Heart left ventricle (tissue), 16 donors: ENCODE results near the gene PRRG3. TPM values are rescaled to one million over a fixed set of nuclear protein-coding genes. Genes with fewer than 3 reads are reported as not detected.

Experiments used
- ATAC-seq, 4 donors: fragments of 200-7000 bp; cut with Tn5 transposase; one replicate each; pipeline ENCODE4 v1.9.1; 2020 to 2022; ENCODE audit warnings: moderate library complexity in 4 of 4, mild to moderate bottlenecking in 3 of 4, moderate number of reproducible peaks in 1 of 4
- DNase-seq, 5 donors: peaks; one replicate each; pipeline ENCODE4 v3.0.0-alpha.2; 2020
- H3K27ac ChIP-seq, 12 donors: fragments of 200-600 bp; sonication (generic) in 4 of 12; one replicate each; pipeline versions ENCODE4 v1.5.0 to v1.8.0; 2016 to 2022; ENCODE audit warnings: mild to moderate bottlenecking in 2 of 12
- H3K27me3 ChIP-seq, 9 donors: fragments of 200-600 bp; sonication (generic) in 2 of 9; one replicate each; pipeline versions ENCODE4 v1.5.1 to v1.8.0; 2016 to 2022; ENCODE audit warnings: mild to moderate bottlenecking in 3 of 9
- H3K36me3 ChIP-seq, 9 donors: fragments of 200-600 bp; sonication (generic) in 2 of 9; one replicate each; pipeline versions ENCODE4 v1.5.0 to v1.8.0; 2018 to 2022; ENCODE audit warnings: mild to moderate bottlenecking in 2 of 9
- H3K4me1 ChIP-seq, 12 donors: fragments of 200-600 bp; sonication (generic) in 4 of 12; one replicate each; pipeline versions ENCODE4 v1.5.0 to v1.8.0; 2016 to 2022; ENCODE audit warnings: mild to moderate bottlenecking in 3 of 12
- H3K4me3 ChIP-seq, 12 donors: fragments of 200-600 bp; sonication (generic) in 4 of 12; one replicate each; pipeline versions ENCODE4 v1.5.0 to v1.8.0; 2017 to 2022; ENCODE audit warnings: mild to moderate bottlenecking in 9 of 12, moderate library complexity in 4 of 12
- H3K9me3 ChIP-seq, 12 donors: fragments of 200-600 bp; sonication (generic) in 4 of 12; one replicate each; pipeline versions ENCODE4 v1.5.0 to v1.8.0; 2016 to 2022; ENCODE audit warnings: mild to moderate bottlenecking in 1 of 12
- CTCF ChIP-seq, 12 donors: fragments of 200-600 bp; sonication (generic) in 4 of 12; IDR thresholded peaks; one replicate each; pipeline versions ENCODE4 v1.5.0 to v1.8.0; 2018 to 2022; ENCODE audit warnings: antibody characterized with exemption in 12 of 12, mild to moderate bottlenecking in 5 of 12
- POLR2A ChIP-seq, 2 donors: fragments of 450-650 bp; IDR thresholded peaks; one replicate each; pipeline ENCODE4 v1.6.1; 2017; ENCODE audit warnings: antibody characterized with exemption in 2 of 2, mild to moderate bottlenecking in 2 of 2, moderate library complexity in 2 of 2
- WGBS, 4 donors: extraction: QIAGEN DNeasy Blood & Tissue Kit in 2 of 4; methylation state at CpG; one replicate each; pipeline versions ENCODE4 v1.1.5 to v1.1.7; 2013 to 2018; 5-methylcytosine and 5-hydroxymethylcytosine counted together
- intact Hi-C, 10 donors: fragments of 100-400 bp; cut with DNase I; formaldehyde crosslinking; loops; one replicate each; pipeline versions ENCODE4 v1.11.1 to v1.14.2; 2022
- polyA plus RNA-seq, 2 donors: library from polyadenylated mRNA; stranded (reverse); fragments of 200-250 nt; gene quantifications; one replicate each; pipeline ENCODE4 v1.2.3, GENCODE V29; 2013
- total RNA-seq, 9 donors: library from RNA; depleted of rRNA in 2 of 9; stranded (reverse); fragments of >200 nt in 2 of 9; fragmentation: NEBNext Ultra II Directional in 3 of 9; extraction: Animal tissue kit (Norgen Biotek cat#: 25700) in 3 of 9; gene quantifications; one replicate each; pipeline versions ENCODE4 v1.1.0 to v1.2.4, GENCODE V29; 2016 to 2023
- donor health status: ischemic (EF 13 %, LVEDD 7.1; RV severe dilation, severe dysfunction).
- donor health status: healthy with polysubstance abuse.
- donor health status: DM: no; HTN: yes; CAD: no.
- donor health status: DM: no; HTN: no; CAD: no.
- donor health status: ischemic (EF 25% LVEDD 6.9; RV normal size, moderate dysfunction).
- donor health status: ischemic (EF 25% LVEDD 5.7; RV mildly dilated, moderate dysfunction).
- donor health status: healthy.
- donor health status: DM: yes; HTN: yes; CAD: no.
- donor health status: ischemic (EF 35%, LVEDD 5.7; RV mildly dilated, moderate dysfunction).
- donor health status: nonischemic (EF 11% LVEDD 7.7; RV severe dilation, severe dysfunction).
- donor health status: DM: yes; HTN: yes; CAD: no.
- donor health status: PGD.
- donor health status: ischemic (EF 29% LVEDD 5.4; RV normal size, mild dysfunction).
- donor health status: nonischemic (EF 23%, LVEDD 6.1; RV moderate dilation, normal function).

PRRG3 gene
- total and polyA plus RNA-seq, 11 donors = 0.61 to 5.7 (median 1.9) TPM

DNA sequence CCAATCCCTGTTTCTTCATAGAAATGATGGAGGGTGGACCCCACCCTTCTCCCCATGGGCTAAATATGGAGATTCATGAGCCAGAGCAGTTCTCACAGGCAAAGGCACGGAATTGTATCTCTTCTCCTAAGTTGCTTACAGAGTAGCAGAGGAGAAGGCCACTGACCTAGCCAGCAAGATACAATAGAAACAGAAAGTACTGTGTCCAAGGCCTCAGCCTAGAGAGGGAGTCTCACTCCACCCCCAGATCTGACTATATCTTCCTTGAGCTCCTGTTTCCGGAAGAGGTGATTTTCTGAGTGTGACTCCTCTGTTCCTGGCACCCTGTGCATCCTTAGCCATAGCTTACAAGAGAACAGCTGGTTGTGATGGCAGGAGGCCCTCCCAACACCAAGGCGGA lies 20.5 kb downstream of the PRRG3 start, which contains the start of gene FATE1:
TSS of gene FATE1 (plus strand) at position 284 of the 400 bp plus-strand sequence. CDS start at position 369, 85 bp downstream.
- 49 to 65% (median 64%) methylated on average over 3 of the region's 3 CpGs for WGBS, 4 donors
- no peaks in the 10 kb centered on the region for H3K9me3 ChIP-seq
- DNase-seq (no peak), ATAC-seq (peak in 1 of 4 donors; percentile 39)
- no peak within 1 kb of the TSS for H3K4me3 ChIP-seq
- H3K27ac ChIP-seq = peak within 1 kb of the TSS in 3 of 12 donors; percentile 8 to 34 (median 29)
- H3K36me3 ChIP-seq = no peaks in the 10 kb centered on the region
- H3K27me3 ChIP-seq = peaks cover 0 to 4% (median 0%) of the 10 kb centered on the region in 9 donors
- H3K4me1 ChIP-seq = peaks cover 0 to 7% (median 0%) of the 10 kb centered on the region in 12 donors
- intact Hi-C loops = no loop called here
- TF ChIP-seq POLR2A (IDR thresholded peaks at IDR 0.05) = no peak
- no peak for TF ChIP-seq CTCF (IDR thresholded peaks at IDR 0.05)

GRCh38 chrX:151722241-151722846 lies 27.1 kb downstream of the PRRG3 start:
- peaks cover 0 to 2% (median 0%) of the 10 kb centered on the region in 9 donors for H3K27me3 ChIP-seq
- no peaks in the 10 kb centered on the region for H3K9me3 ChIP-seq
- H3K27ac ChIP-seq = peak overlapping the region in 6 of 12 donors; percentile 25 to 69 (median 52)
- ATAC-seq = peak in 3 of 4 donors; percentile 54 to 77 (median 55)
- no peaks in the 10 kb centered on the region for H3K36me3 ChIP-seq
- WGBS, 4 donors = 47 to 61% (median 56%) methylated on average over 20 to 24 of the region's 24 CpGs
- TF ChIP-seq CTCF (IDR thresholded peaks at IDR 0.05) (peak in 10 of 12 donors; percentile 23 to 47 (median 36)), POLR2A (IDR thresholded peaks at IDR 0.05) (no peak)
- intact Hi-C loops = loop anchor here in 3 of 10 donors (5.0 kb wide), 2 partner anchors 215 to 570 kb away; no protein-coding TSS in a partner anchor
- DNase-seq = peak in 3 of 5 donors; percentile 21 to 68 (median 46)
- H3K4me3 ChIP-seq = no peak overlapping the region
- H3K4me1 ChIP-seq = peaks cover 0 to 26% (median 2%) of the 10 kb centered on the region in 12 donors

GRCh38 chrX:151723156-151723760 lies 28.0 kb downstream of the PRRG3 start:
- peaks cover 0 to 2% (median 0%) of the 10 kb centered on the region in 9 donors for H3K27me3 ChIP-seq
- H3K9me3 ChIP-seq = no peaks in the 10 kb centered on the region
- DNase-seq (peak in 2 of 5 donors; percentile 35 to 36), ATAC-seq (peak in 3 of 4 donors; percentile 43 to 88 (median 44))
- peak overlapping the region in 7 of 12 donors; percentile 42 to 75 (median 60) for H3K27ac ChIP-seq
- WGBS, 4 donors = 35 to 64% (median 55%) methylated on average over 7 of the region's 7 CpGs
- peaks cover 0 to 26% (median 2%) of the 10 kb centered on the region in 12 donors for H3K4me1 ChIP-seq
- intact Hi-C loops = loop anchor here in 3 of 10 donors (5.0 kb wide), 2 partner anchors 216 to 571 kb away; no protein-coding TSS in a partner anchor
- no peaks in the 10 kb centered on the region for H3K36me3 ChIP-seq
- TF ChIP-seq CTCF (IDR thresholded peaks at IDR 0.05) = no peak
- TF ChIP-seq POLR2A (IDR thresholded peaks at IDR 0.05) = no peak
- H3K4me3 ChIP-seq = no peak overlapping the region
